Liver (tissue), 9 donors: ENCODE measurements around the gene SMIM13. TPM values are rescaled to one million over a fixed set of nuclear protein-coding genes. Genes with fewer than 3 reads are reported as not detected.

Experiments used
- DNase-seq: peaks from one replicate; pipeline ENCODE4 v3.0.0-alpha.2; 2017; ENCODE audit warnings: low spot score
- H3K27ac ChIP-seq, 2 donors: one replicate each; pipeline ENCODE4 v1.7.0; 2013; ENCODE audit warnings: inconsistent platforms in 2 of 2, low read length in 2 of 2, control low read depth in 1 of 2, low read depth in 1 of 2, mild to moderate bottlenecking in 1 of 2
- H3K27me3 ChIP-seq, 4 donors: one replicate each; pipeline versions ENCODE4 v1.6.1 to v1.7.0; 2013; ENCODE audit warnings: low read length in 3 of 4, inconsistent platforms in 1 of 4, mild to moderate bottlenecking in 1 of 4, moderate library complexity in 1 of 4; ENCODE audit not compliant: control insufficient read depth in 4 of 4, insufficient read depth in 4 of 4
- H3K36me3 ChIP-seq, 4 donors: one replicate each; pipeline versions ENCODE4 v1.6.1 to v1.7.0; 2013; ENCODE audit warnings: low read length in 3 of 4, mild to moderate bottlenecking in 3 of 4, low read depth in 1 of 4, moderate library complexity in 1 of 4; ENCODE audit not compliant: control insufficient read depth in 4 of 4, insufficient read depth in 3 of 4
- H3K4me1 ChIP-seq, 4 donors: one replicate each; pipeline versions ENCODE4 v1.6.1 to v1.7.0; 2013; ENCODE audit warnings: low read length in 3 of 4, mild to moderate bottlenecking in 3 of 4, moderate library complexity in 1 of 4; ENCODE audit not compliant: control insufficient read depth in 4 of 4, insufficient read depth in 4 of 4
- H3K4me3 ChIP-seq, 3 donors: one replicate each; pipeline versions ENCODE4 v1.6.1 to v1.7.0; 2013; ENCODE audit warnings: low read length in 3 of 3, control low read depth in 1 of 3, low read depth in 1 of 3, mild to moderate bottlenecking in 1 of 3
- H3K9ac ChIP-seq, 2 donors: one replicate each; pipeline ENCODE4 v1.7.0; 2013; ENCODE audit warnings: low read length in 2 of 2, mild to moderate bottlenecking in 2 of 2, moderate library complexity in 2 of 2, control low read depth in 1 of 2, low read depth in 1 of 2
- H3K9me3 ChIP-seq, 4 donors: one replicate each; pipeline versions ENCODE4 v1.6.1 to v1.7.0; 2013; ENCODE audit warnings: low read length in 3 of 4; ENCODE audit not compliant: control insufficient read depth in 4 of 4
- ATF3 ChIP-seq: IDR thresholded peaks from 2 replicates; pipeline ENCODE4 v1.6.1; 2016; ENCODE audit warnings: antibody characterized with exemption
- CTCF ChIP-seq: fragments of 150-350 bp; IDR thresholded peaks from 2 replicates; pipeline ENCODE4 v1.5.1; 2017; ENCODE audit warnings: improper control_type of control experiment, low read depth, low read length; ENCODE audit not compliant: missing input control
- EGR1 ChIP-seq, 2 donors: IDR thresholded peaks; 2 replicates each; pipeline ENCODE4 v1.6.1; 2016 to 2018; ENCODE audit warnings: antibody characterized with exemption in 2 of 2, low read depth in 2 of 2
- FOXA1 ChIP-seq: IDR thresholded peaks from 2 replicates; pipeline ENCODE4 v1.6.1; 2016; ENCODE audit warnings: antibody characterized with exemption
- FOXA2 ChIP-seq: IDR thresholded peaks from 2 replicates; pipeline ENCODE4 v1.6.1; 2016; ENCODE audit warnings: antibody characterized with exemption
- GABPA ChIP-seq, 2 donors: IDR thresholded peaks in 1 of 2; conservative IDR thresholded peaks in 1 of 2; 2 replicates each; pipeline ENCODE4 v1.6.1; 2016; ENCODE audit warnings: antibody characterized with exemption in 2 of 2, mild to moderate bottlenecking in 1 of 2, moderate library complexity in 1 of 2
- HNF4A ChIP-seq, 2 donors: conservative IDR thresholded peaks; 2 replicates each; pipeline ENCODE4 v1.6.1; 2016; ENCODE audit warnings: antibody characterized with exemption in 2 of 2, mild to moderate bottlenecking in 2 of 2
- MAX ChIP-seq: IDR thresholded peaks from 2 replicates; pipeline ENCODE4 v1.6.1; 2016; ENCODE audit warnings: antibody characterized with exemption
- RAD21 ChIP-seq, 2 donors: IDR thresholded peaks; 2 replicates each; pipeline ENCODE4 v1.6.1; 2016; ENCODE audit warnings: antibody characterized with exemption in 2 of 2, mild to moderate bottlenecking in 2 of 2
- REST ChIP-seq: IDR thresholded peaks from 2 replicates; pipeline ENCODE4 v1.6.1; 2016; ENCODE audit warnings: antibody characterized with exemption, mild to moderate bottlenecking
- RXRA ChIP-seq, 2 donors: IDR thresholded peaks; 2 replicates each; pipeline ENCODE4 v1.6.1; 2017 to 2018; ENCODE audit warnings: antibody characterized with exemption in 2 of 2, mild to moderate bottlenecking in 1 of 2
- SP1 ChIP-seq: IDR thresholded peaks from 2 replicates; pipeline ENCODE4 v1.6.1; 2018; ENCODE audit warnings: antibody characterized with exemption, mild to moderate bottlenecking
- TAF1 ChIP-seq: conservative IDR thresholded peaks from 2 replicates; pipeline ENCODE4 v1.6.1; 2016; ENCODE audit warnings: antibody characterized with exemption, mild to moderate bottlenecking
- ZBTB33 ChIP-seq: IDR thresholded peaks from 2 replicates; pipeline ENCODE4 v1.6.1; 2016; ENCODE audit warnings: antibody characterized with exemption
- WGBS: extraction: QIAGEN DNeasy Blood & Tissue Kit; methylation state at CpG from one replicate; pipeline ENCODE4 v1.1.7; 2013; 5-methylcytosine and 5-hydroxymethylcytosine counted together
- polyA plus RNA-seq, 2 donors: library from polyadenylated mRNA; stranded (reverse) in 1 of 2; unstranded in 1 of 2; fragments of 200-250 nt in 1 of 2; fragments of >200 nt in 1 of 2; fragmentation: Nextera tagmentation in 1 of 2; extraction: Ambion mirVana in 1 of 2; gene quantifications; one replicate each; pipeline versions ENCODE4 v1.2.1 to v1.2.3, GENCODE V29; 2013 to 2015
- total RNA-seq, 2 donors: library from RNA; depleted of rRNA; stranded (reverse); fragments of >200 nt; gene quantifications; one replicate each; pipeline ENCODE4 v1.2.3, GENCODE V29; 2014
- donor health status: healthy.
- donor health status: healthy.
- donor health status: healthy.
- donor health status: healthy.
- donor health status: healthy.

The SMIM13 gene
- total and polyA plus RNA-seq, 4 donors: 2.8 to 9.0 (median 5.8) TPM

GRCh38 chr6:11133281-11133680 is 39.6 kb downstream of the SMIM13 start:
- H3K4me1 ChIP-seq: no peaks in the 10 kb centered on the region
- no peak overlapping the region for H3K9ac ChIP-seq
- TF ChIP-seq EGR1 (IDR thresholded peaks at IDR 0.05; ENCODE audit: low read depth in 2 of 2) (no peak), RAD21 (IDR thresholded peaks at IDR 0.05) (no peak), MAX (no peak), SP1 (no peak), RXRA (IDR thresholded peaks at IDR 0.05) (no peak), TAF1 (no peak), FOXA1 (no peak), ZBTB33 (no peak), FOXA2 (no peak), CTCF (no peak)
- WGBS: 93% methylated on average over 5 of the region's 5 CpGs
- peaks cover 0 to 14% (median 7%) of the 10 kb centered on the region in 4 donors for H3K36me3 ChIP-seq
- no peak overlapping the region for H3K27ac ChIP-seq
- H3K9me3 ChIP-seq: no peaks in the 10 kb centered on the region
- no peak overlapping the region for H3K4me3 ChIP-seq
- DNase-seq: no peak
- no peaks in the 10 kb centered on the region for H3K27me3 ChIP-seq

- no peak overlapping the region for H3K4me3 ChIP-seq
- no peaks in the 10 kb centered on the region for H3K9me3 ChIP-seq
- TF ChIP-seq EGR1 (IDR thresholded peaks at IDR 0.05; ENCODE audit: low read depth in 2 of 2): no peak
- TF ChIP-seq CTCF: no peak
- no peak for TF ChIP-seq ZBTB33
- TF ChIP-seq RAD21 (IDR thresholded peaks at IDR 0.05): no peak
- no peak for TF ChIP-seq FOXA2
- TF ChIP-seq ATF3: no peak
- TF ChIP-seq REST: no peak
- TF ChIP-seq GABPA (IDR thresholded peaks at IDR 0.05 in 1 of 2, conservative IDR thresholded peaks at IDR 0.05 in 1 of 2): no peak
- no peak for TF ChIP-seq HNF4A (conservative IDR thresholded peaks at IDR 0.05)
- no peak overlapping the region for H3K9ac ChIP-seq
- H3K27ac ChIP-seq: no peak overlapping the region
- DNase-seq: no peak
- no peaks in the 10 kb centered on the region for H3K4me1 ChIP-seq
- no peaks in the 10 kb centered on the region for H3K27me3 ChIP-seq
- peaks cover 0 to 14% (median 7%) of the 10 kb centered on the region in 4 donors for H3K36me3 ChIP-seq
These were observed 43.2 kb downstream of the SMIM13 start for GRCh38 chr6:11136809-11137208.
